ENCODE measurements around the gene CLINT1. TPM values are rescaled to one million over a fixed set of nuclear protein-coding genes. Genes with fewer than 3 reads are reported as not detected.

CLINT1 gene
- total and polyA plus RNA-seq, 2 experiments from 2014 or later: 71.7 to 101 TPM

DNA sequence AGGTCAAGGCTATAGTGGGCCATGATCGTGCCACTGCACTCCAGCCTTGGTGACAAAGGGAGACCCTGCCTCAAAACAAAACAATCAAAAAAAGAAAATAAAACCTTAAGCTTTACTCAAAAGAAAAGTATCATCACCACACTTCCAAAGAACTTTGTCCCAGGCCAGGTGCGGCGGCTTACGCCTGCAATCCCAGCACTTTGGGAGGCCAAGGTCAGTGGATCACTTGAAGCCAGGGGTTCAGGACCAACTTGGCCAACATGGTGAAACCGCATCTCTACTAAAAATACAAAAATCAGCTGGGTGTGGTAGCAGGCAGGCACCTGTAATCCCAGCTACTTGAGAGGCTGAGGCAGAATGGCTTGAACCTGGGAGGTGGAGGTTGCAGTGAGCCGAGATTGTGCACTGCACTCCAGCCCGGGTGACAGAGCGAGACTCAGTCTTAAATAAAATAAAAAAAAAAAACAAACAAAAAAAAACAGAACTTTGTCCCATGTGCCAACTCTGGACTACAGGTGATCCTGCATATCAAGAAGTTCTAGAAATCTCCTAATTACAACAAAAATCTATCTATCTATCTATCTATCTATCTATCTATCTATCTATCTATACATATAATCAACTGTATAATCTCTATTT, 19.7 kb downstream of the CLINT1 start:
- no peak overlapping the region for H3K4me3 ChIP-seq
- no peak for TF ChIP-seq EZH2phosphoT487 (IDR thresholded peaks at IDR 0.05; ENCODE audit: unreplicated experiment)
- TF ChIP-seq STAT1 (IDR thresholded peaks at IDR 0.05; ENCODE audit: unreplicated experiment): no peak
- no peak for TF ChIP-seq JUNB (IDR thresholded peaks at IDR 0.05; ENCODE audit: unreplicated experiment)
- no peak for TF ChIP-seq ZNF331 (CRISPR knock-in tag; IDR thresholded peaks at IDR 0.05; ENCODE audit: low read depth)
- TF ChIP-seq, protein P1, sequence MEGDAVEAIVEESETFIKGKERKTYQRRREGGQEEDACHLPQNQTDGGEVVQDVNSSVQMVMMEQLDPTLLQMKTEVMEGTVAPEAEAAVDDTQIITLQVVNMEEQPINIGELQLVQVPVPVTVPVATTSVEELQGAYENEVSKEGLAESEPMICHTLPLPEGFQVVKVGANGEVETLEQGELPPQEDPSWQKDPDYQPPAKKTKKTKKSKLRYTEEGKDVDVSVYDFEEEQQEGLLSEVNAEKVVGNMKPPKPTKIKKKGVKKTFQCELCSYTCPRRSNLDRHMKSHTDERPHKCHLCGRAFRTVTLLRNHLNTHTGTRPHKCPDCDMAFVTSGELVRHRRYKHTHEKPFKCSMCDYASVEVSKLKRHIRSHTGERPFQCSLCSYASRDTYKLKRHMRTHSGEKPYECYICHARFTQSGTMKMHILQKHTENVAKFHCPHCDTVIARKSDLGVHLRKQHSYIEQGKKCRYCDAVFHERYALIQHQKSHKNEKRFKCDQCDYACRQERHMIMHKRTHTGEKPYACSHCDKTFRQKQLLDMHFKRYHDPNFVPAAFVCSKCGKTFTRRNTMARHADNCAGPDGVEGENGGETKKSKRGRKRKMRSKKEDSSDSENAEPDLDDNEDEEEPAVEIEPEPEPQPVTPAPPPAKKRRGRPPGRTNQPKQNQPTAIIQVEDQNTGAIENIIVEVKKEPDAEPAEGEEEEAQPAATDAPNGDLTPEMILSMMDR (conservative IDR thresholded peaks at IDR 0.05; ENCODE audit: low read depth in 2 of 2): no peak
- no peak for TF ChIP-seq ZNF114 (CRISPR knock-in tag; IDR thresholded peaks at IDR 0.05)
- no peak for TF ChIP-seq CREB1 (CRISPR knock-in tag; IDR thresholded peaks at IDR 0.05; ENCODE audit: low read depth)
- TF ChIP-seq EZH2 (IDR thresholded peaks at IDR 0.05; ENCODE audit: low read depth, unreplicated experiment): no peak
- TF ChIP-seq POLR2AphosphoS5 (IDR thresholded peaks at IDR 0.05; ENCODE audit: low read depth): no peak
- no peak for TF ChIP-seq NANOG (IDR thresholded peaks at IDR 0.05; ENCODE audit: borderline replicate concordance)
- TF ChIP-seq, protein P2, sequence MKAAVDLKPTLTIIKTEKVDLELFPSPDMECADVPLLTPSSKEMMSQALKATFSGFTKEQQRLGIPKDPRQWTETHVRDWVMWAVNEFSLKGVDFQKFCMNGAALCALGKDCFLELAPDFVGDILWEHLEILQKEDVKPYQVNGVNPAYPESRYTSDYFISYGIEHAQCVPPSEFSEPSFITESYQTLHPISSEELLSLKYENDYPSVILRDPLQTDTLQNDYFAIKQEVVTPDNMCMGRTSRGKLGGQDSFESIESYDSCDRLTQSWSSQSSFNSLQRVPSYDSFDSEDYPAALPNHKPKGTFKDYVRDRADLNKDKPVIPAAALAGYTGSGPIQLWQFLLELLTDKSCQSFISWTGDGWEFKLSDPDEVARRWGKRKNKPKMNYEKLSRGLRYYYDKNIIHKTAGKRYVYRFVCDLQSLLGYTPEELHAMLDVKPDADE (IDR thresholded peaks at IDR 0.05): no peak
- TF ChIP-seq, protein P3, sequence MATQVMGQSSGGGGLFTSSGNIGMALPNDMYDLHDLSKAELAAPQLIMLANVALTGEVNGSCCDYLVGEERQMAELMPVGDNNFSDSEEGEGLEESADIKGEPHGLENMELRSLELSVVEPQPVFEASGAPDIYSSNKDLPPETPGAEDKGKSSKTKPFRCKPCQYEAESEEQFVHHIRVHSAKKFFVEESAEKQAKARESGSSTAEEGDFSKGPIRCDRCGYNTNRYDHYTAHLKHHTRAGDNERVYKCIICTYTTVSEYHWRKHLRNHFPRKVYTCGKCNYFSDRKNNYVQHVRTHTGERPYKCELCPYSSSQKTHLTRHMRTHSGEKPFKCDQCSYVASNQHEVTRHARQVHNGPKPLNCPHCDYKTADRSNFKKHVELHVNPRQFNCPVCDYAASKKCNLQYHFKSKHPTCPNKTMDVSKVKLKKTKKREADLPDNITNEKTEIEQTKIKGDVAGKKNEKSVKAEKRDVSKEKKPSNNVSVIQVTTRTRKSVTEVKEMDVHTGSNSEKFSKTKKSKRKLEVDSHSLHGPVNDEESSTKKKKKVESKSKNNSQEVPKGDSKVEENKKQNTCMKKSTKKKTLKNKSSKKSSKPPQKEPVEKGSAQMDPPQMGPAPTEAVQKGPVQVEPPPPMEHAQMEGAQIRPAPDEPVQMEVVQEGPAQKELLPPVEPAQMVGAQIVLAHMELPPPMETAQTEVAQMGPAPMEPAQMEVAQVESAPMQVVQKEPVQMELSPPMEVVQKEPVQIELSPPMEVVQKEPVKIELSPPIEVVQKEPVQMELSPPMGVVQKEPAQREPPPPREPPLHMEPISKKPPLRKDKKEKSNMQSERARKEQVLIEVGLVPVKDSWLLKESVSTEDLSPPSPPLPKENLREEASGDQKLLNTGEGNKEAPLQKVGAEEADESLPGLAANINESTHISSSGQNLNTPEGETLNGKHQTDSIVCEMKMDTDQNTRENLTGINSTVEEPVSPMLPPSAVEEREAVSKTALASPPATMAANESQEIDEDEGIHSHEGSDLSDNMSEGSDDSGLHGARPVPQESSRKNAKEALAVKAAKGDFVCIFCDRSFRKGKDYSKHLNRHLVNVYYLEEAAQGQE (IDR thresholded peaks at IDR 0.05; ENCODE audit: unreplicated experiment): no peak
- TF ChIP-seq, protein P4, sequence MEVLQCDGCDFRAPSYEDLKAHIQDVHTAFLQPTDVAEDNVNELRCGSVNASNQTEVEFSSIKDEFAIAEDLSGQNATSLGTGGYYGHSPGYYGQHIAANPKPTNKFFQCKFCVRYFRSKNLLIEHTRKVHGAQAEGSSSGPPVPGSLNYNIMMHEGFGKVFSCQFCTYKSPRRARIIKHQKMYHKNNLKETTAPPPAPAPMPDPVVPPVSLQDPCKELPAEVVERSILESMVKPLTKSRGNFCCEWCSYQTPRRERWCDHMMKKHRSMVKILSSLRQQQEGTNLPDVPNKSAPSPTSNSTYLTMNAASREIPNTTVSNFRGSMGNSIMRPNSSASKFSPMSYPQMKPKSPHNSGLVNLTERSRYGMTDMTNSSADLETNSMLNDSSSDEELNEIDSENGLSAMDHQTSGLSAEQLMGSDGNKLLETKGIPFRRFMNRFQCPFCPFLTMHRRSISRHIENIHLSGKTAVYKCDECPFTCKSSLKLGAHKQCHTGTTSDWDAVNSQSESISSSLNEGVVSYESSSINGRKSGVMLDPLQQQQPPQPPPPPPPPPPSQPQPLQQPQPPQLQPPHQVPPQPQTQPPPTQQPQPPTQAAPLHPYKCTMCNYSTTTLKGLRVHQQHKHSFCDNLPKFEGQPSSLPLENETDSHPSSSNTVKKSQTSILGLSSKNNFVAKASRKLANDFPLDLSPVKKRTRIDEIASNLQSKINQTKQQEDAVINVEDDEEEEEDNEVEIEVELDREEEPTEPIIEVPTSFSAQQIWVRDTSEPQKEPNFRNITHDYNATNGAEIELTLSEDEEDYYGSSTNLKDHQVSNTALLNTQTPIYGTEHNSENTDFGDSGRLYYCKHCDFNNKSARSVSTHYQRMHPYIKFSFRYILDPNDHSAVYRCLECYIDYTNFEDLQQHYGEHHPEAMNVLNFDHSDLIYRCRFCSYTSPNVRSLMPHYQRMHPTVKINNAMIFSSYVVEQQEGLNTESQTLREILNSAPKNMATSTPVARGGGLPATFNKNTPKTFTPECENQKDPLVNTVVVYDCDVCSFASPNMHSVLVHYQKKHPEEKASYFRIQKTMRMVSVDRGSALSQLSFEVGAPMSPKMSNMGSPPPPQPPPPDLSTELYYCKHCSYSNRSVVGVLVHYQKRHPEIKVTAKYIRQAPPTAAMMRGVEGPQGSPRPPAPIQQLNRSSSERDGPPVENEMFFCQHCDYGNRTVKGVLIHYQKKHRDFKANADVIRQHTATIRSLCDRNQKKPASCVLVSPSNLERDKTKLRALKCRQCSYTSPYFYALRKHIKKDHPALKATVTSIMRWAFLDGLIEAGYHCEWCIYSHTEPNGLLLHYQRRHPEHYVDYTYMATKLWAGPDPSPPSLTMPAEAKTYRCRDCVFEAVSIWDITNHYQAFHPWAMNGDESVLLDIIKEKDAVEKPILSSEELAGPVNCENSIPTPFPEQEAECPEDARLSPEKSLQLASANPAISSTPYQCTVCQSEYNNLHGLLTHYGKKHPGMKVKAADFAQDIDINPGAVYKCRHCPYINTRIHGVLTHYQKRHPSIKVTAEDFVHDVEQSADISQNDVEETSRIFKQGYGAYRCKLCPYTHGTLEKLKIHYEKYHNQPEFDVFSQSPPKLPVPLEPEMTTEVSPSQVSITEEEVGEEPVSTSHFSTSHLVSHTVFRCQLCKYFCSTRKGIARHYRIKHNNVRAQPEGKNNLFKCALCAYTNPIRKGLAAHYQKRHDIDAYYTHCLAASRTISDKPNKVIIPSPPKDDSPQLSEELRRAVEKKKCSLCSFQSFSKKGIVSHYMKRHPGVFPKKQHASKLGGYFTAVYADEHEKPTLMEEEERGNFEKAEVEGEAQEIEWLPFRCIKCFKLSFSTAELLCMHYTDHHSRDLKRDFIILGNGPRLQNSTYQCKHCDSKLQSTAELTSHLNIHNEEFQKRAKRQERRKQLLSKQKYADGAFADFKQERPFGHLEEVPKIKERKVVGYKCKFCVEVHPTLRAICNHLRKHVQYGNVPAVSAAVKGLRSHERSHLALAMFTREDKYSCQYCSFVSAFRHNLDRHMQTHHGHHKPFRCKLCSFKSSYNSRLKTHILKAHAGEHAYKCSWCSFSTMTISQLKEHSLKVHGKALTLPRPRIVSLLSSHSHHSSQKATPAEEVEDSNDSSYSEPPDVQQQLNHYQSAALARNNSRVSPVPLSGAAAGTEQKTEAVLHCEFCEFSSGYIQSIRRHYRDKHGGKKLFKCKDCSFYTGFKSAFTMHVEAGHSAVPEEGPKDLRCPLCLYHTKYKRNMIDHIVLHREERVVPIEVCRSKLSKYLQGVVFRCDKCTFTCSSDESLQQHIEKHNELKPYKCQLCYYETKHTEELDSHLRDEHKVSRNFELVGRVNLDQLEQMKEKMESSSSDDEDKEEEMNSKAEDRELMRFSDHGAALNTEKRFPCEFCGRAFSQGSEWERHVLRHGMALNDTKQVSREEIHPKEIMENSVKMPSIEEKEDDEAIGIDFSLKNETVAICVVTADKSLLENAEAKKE (CRISPR knock-in tag; IDR thresholded peaks at IDR 0.05): no peak
- peaks cover 6% of the 10 kb centered on the region; the same call in 1 of the 2 replicates for H3K4me1 ChIP-seq (ENCODE audit: insufficient read depth)
- no peak for ATAC-seq
- peaks cover 98% of the 10 kb centered on the region for H3K79me2 ChIP-seq (replicated peaks; ENCODE audit: insufficient read depth)
- DNase-seq (ENCODE audit: low spot score): no peak
- no peak overlapping the region for H3K4me3 Mint-ChIP-seq
- no peaks in the 10 kb centered on the region for H3K36me3 ChIP-seq (ENCODE audit: insufficient read depth)
- H3K36me3 Mint-ChIP-seq (ENCODE audit: low read depth): no peaks in the 10 kb centered on the region; the same call in 2 of the 3 replicates
- peaks cover 7% of the 10 kb centered on the region; the same call in 2 of the 3 replicates for H3K4me1 Mint-ChIP-seq
- no peaks in the 10 kb centered on the region for H3K27me3 Mint-ChIP-seq (ENCODE audit: insufficient read depth, low read depth, poor library complexity)
- no peaks in the 10 kb centered on the region for H3F3A ChIP-seq (replicated peaks; ENCODE audit: low read depth)
- no peak overlapping the region for H3K27ac ChIP-seq (ENCODE audit: low read depth)
- no peaks in the 10 kb centered on the region for H3K9me3 Mint-ChIP-seq
- no peak overlapping the region for H3K27ac Mint-ChIP-seq
- H3K27me3 ChIP-seq (ENCODE audit: insufficient read depth): no peaks in the 10 kb centered on the region
- peaks cover 30% of the 10 kb centered on the region for H4K20me1 ChIP-seq (replicated peaks; ENCODE audit: insufficient read depth)
- no peaks in the 10 kb centered on the region for H3K9me2 ChIP-seq (ENCODE audit: insufficient read depth)
- no peak overlapping the region for H3K4me2 ChIP-seq
- H2AFZ ChIP-seq: no peak overlapping the region
